SJSA1 (cell line): ENCODE measurements around the gene PRICKLE4. TPM values are rescaled to one million over a fixed set of nuclear protein-coding genes. Genes with fewer than 3 reads are reported as not detected.

Experiments
- DNase-seq, 2 experiments: peaks; one replicate each; pipeline ENCODE4 v3.0.0-alpha.2; 2015 to 2020; ENCODE audit warnings: low spot score in 2 of 2, low read depth in 1 of 2
- H3K27ac ChIP-seq: fragments of 250-450 bp; sonication (Bioruptor Pico); 2 replicates; pipeline ENCODE4 v1.5.1; 2020; ENCODE audit warnings: mild to moderate bottlenecking, moderate library complexity
- H3K27me3 ChIP-seq: fragments of 250-450 bp; sonication (Bioruptor Pico); replicated peaks from 2 replicates; pipeline ENCODE4 v1.5.1; 2020; ENCODE audit warnings: mild to moderate bottlenecking, moderate library complexity
- H3K36me3 ChIP-seq: fragments of 250-450 bp; sonication (Bioruptor Pico); 2 replicates; pipeline ENCODE4 v1.5.1; 2020; ENCODE audit warnings: mild to moderate bottlenecking
- H3K4me1 ChIP-seq: fragments of 250-450 bp; sonication (Bioruptor Pico); replicated peaks from 2 replicates; pipeline ENCODE4 v1.6.1; 2021; ENCODE audit warnings: mild to moderate bottlenecking
- H3K4me3 ChIP-seq: fragments of 250-450 bp; sonication (Bioruptor Pico); 2 replicates; pipeline ENCODE4 v1.5.1; 2020; ENCODE audit warnings: mild to moderate bottlenecking
- H3K9me3 ChIP-seq: fragments of 250-450 bp; sonication (Bioruptor Pico); replicated peaks from 2 replicates; pipeline ENCODE4 v1.5.1; 2020; ENCODE audit warnings: mild to moderate bottlenecking
- total RNA-seq: library from RNA; depleted of rRNA; stranded (reverse); fragments of >200 nt; shearing (Covaris generic); gene quantifications from 2 replicates; pipeline ENCODE4 v1.2.3, GENCODE V29; 2014

Gene PRICKLE4
- total RNA-seq, 1 experiment from 2014 or later = not detected

- Histone ChIP-seq H3K4me1 (peaks cover 4% of the 10 kb centered on the region; the same call in 1 of the 2 replicates), H3K9me3 (no peaks in the 10 kb centered on the region), H3K36me3 (no peaks in the 10 kb centered on the region), H3K27ac (no peak overlapping the region), H3K4me3 (no peak overlapping the region), H3K27me3 (no peaks in the 10 kb centered on the region)
- no peak for DNase-seq
Measured at GRCh38 chr6:41739041-41739440, 41.5 kb upstream of the PRICKLE4 start.

DNA sequence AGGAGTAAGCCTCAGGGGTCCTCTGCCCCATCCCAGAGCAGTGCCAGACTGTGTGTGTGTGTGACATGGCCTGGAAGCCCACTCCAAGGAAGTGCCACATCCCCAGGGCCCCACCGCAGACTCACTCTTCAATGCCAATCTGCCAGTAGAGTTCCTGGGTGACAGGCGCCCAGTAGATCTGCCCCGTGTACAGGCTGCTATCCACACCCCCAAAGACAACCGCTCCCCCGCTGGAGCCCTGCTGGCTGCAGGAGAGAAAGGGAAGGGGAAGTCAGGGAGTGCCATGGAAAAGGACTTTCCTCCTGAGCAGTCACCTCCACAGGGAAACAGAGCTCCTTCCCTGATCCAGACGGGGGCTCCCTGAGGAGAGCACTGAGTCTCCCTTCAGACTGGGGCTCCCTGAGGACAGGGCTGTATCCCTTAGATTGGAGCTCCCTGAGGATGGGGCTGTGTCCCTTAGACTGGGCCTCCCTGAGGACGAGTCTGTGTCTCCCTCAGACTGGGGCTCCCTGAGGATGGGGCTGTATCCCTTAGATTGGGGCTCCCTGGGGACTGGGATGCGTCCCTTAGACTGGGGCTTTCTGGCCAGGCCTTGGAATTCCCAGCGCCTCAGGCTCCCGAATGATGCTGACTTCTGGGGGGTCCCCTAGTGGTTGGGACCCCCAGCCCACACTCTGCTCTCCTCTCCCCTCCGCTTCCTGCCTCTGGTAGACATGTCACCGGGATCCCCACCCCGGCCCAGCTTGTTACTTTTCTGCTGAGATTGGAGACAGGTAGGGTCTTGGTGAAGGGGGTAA lies 40.0 kb upstream of the PRICKLE4 start:
- Histone ChIP-seq H3K36me3 (no peaks in the 10 kb centered on the region), H3K27ac (no peak overlapping the region), H3K4me1 (0 out of 2 replicates have a peak, but pooled peaks cover 3% of the 10 kb centered on the region), H3K27me3 (no peaks in the 10 kb centered on the region), H3K4me3 (no peak overlapping the region), H3K9me3 (no peaks in the 10 kb centered on the region)
- no peak for DNase-seq

GRCh38 chr6:41741625-41742490 lies 38.7 kb upstream of the PRICKLE4 start:
- H3K27me3 ChIP-seq = no peaks in the 10 kb centered on the region
- H3K36me3 ChIP-seq = no peaks in the 10 kb centered on the region
- H3K27ac ChIP-seq = no peak overlapping the region
- no peak overlapping the region for H3K4me3 ChIP-seq
- H3K4me1 ChIP-seq = no peaks in the 10 kb centered on the region
- DNase-seq = no peak
- no peaks in the 10 kb centered on the region for H3K9me3 ChIP-seq

DNA sequence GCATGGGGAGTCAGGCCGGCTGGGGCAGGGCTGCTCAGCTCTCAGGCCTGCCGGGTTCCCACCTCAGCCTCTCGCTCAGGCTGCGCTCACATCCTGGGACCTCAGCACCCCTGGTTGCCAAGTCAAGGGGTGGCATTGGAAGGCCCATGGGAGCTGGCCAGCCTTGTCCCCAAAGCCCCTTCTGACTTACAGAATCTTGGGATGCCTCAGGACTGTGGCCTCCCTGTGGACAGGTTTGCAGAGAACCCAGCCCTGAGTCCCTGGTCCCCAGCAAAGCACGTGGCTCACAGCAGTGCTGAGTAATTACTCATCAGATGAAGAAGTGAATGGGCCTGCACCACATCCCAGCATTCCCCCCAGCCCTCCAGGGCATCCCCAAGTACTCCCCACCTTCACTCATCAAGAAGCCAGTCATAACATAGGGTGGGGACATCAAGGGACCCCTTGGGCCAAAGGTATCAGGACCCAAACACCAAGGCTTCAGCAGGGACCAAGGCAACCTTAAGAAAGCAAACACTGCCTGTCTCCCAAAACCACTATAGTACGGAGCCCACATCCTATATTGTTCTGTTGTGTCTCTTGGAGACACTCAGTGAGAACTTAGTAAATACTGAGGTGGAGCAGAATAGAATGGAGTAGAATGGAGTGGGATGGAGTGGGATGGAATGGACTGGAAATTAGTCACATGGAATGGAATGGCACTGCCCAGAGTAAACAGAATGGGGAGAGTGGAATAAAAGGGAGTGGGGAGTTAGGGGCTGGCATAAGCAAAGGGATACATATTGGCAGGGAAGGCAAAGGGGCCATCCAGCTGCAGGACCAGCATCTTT lies 37.0 kb upstream of the PRICKLE4 start:
- Histone ChIP-seq H3K4me3 (no peak overlapping the region), H3K36me3 (no peaks in the 10 kb centered on the region), H3K4me1 (no peaks in the 10 kb centered on the region), H3K27me3 (no peaks in the 10 kb centered on the region), H3K27ac (no peak overlapping the region), H3K9me3 (no peaks in the 10 kb centered on the region)
- no peak for DNase-seq

- H3K9me3 ChIP-seq = no peaks in the 10 kb centered on the region
- DNase-seq = no peak
- no peak overlapping the region for H3K4me3 ChIP-seq
- H3K27me3 ChIP-seq = no peaks in the 10 kb centered on the region
- H3K27ac ChIP-seq = no peak overlapping the region
- H3K36me3 ChIP-seq = no peaks in the 10 kb centered on the region
- H3K4me1 ChIP-seq = no peaks in the 10 kb centered on the region
Measured at GRCh38 chr6:41744236-41744787, 36.3 kb upstream of the PRICKLE4 start.

DNA sequence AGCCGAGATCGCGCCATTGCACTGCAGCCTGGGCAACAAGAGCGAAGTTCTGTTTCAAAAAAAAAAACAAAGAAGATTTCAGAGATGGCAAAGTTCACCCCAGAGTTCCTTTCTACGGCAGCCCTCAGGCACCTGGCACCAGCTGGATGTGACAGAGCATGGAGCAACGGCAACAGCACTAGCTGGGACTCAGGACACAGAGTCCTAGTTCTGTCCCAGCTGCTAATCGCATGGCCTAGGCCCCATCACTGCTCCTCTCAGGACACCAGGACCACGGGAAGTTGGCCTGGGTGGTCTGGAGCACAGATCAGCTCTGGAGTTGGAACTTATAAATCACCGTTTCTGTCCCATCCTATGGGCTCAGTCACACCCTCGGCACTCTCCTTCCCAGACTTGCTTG lies 34.5 kb upstream of the PRICKLE4 start:
- no peak overlapping the region for H3K4me3 ChIP-seq

DNA sequence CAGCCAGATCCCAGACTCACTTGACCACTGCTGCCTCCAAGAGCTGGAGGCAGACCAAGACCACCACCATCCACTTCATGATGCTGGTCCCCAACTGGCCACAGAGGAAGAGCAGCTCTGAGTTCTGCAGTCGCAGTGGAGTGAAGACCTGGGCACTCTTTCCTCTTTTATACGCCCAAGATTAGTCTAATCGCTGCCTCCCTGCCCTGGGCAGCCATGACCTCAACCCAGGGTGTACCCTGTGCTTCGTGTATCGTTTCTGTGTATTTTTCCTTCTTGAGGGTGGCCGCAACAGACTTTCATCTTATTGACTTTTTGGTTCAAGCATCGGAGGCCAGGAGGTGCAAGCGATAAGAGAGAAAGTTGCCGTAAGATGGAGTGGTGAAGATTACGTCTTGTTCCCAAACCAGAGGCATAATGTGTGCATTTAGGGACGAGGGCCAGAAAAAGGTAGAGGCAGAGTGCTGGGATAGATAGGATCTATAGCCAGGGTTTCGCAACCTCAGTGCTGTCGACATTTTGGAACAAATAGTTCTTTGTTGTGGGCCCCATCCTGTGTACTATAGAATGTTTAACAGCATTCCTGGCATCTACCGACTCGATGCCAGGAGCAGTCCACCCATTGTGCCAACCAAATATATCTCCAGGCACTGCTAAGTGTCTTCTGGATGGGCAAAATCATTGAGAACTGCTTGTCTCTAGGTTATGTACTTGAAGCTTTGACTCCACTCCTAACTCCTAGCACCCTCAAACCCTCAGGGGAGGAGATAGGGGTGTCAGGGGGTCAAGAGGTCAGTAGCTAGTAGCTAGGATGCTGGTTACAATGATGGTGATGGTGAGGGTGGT lies 33.1 kb upstream of the PRICKLE4 start, which contains the start of gene PGC:
Gene PGC, minus strand, starts transcription at position 142 of the 846 bp plus-strand sequence. Its CDS starts 63 bp downstream, at position 79.
- Histone ChIP-seq H3K4me1 (no peaks in the 10 kb centered on the region), H3K27ac (no peak within 1 kb of the TSS), H3K4me3 (no peak within 1 kb of the TSS), H3K9me3 (no peaks in the 10 kb centered on the region), H3K27me3 (no peaks in the 10 kb centered on the region), H3K36me3 (no peaks in the 10 kb centered on the region)
- no peak for DNase-seq

More for the DNA sequence above, 34.5 kb upstream of the PRICKLE4 start:
- Histone ChIP-seq H3K36me3 (no peaks in the 10 kb centered on the region), H3K27ac (no peak overlapping the region), H3K27me3 (no peaks in the 10 kb centered on the region), H3K4me1 (no peaks in the 10 kb centered on the region), H3K9me3 (no peaks in the 10 kb centered on the region)
- DNase-seq = no peak

DNA sequence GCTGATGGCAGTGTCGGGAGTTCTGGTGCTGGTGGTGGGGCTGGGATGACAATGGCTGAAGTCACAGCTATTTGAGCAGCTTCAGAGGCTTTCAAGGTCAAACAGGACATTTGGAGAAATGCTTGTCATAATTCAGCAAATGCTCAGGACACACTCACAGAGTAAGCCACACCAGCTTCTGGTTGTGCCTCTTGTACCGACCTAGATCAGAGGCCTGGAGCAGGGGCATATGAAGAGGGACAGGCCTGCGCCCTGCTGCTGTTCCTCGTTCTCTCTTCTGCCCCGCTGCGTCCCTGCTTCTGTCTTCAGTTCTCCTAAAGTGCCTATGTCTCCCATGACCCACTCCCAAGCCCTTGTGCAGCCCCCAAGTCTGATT lies 32.5 kb upstream of the PRICKLE4 start:
- no peaks in the 10 kb centered on the region for H3K4me1 ChIP-seq
- DNase-seq = no peak
- H3K9me3 ChIP-seq = no peaks in the 10 kb centered on the region
- no peak overlapping the region for H3K4me3 ChIP-seq
- H3K27me3 ChIP-seq = no peaks in the 10 kb centered on the region
- H3K27ac ChIP-seq = no peak overlapping the region
- H3K36me3 ChIP-seq = no peaks in the 10 kb centered on the region

GRCh38 chr6:41748542-41748941 lies 32.0 kb upstream of the PRICKLE4 start:
- H3K9me3 ChIP-seq = no peaks in the 10 kb centered on the region
- H3K36me3 ChIP-seq = no peaks in the 10 kb centered on the region
- H3K4me1 ChIP-seq = no peaks in the 10 kb centered on the region
- H3K27me3 ChIP-seq = no peaks in the 10 kb centered on the region
- H3K27ac ChIP-seq = no peak overlapping the region
- no peak overlapping the region for H3K4me3 ChIP-seq
- DNase-seq = no peak

DNA sequence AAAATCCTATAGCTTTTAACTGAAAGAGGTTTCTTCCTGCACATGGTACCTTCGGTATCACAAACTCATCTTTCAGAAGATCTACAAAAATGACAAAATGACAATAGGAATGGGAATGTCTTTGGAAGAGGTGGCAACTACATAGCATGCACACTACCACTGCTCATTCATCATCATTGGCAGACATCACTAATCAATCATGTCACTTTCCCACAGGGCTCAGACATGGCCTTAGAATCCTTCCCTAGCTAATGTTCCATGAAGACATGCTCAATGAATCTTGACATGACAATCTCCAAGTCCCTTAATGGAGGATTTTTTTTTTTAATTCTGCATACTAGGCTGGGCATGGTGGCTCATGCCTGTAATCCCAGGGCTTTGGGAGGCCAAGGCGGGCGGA lies 30.2 kb upstream of the PRICKLE4 start:
- Histone ChIP-seq H3K4me1 (no peaks in the 10 kb centered on the region), H3K36me3 (no peaks in the 10 kb centered on the region), H3K4me3 (no peak overlapping the region), H3K9me3 (no peaks in the 10 kb centered on the region), H3K27ac (no peak overlapping the region), H3K27me3 (0 out of 2 replicates have a peak, but pooled peaks cover 4% of the 10 kb centered on the region)
- DNase-seq = no peak

- no peak for DNase-seq
- H3K27me3 ChIP-seq = 0 out of 2 replicates have a peak, but pooled peaks cover 4% of the 10 kb centered on the region
- H3K4me3 ChIP-seq = no peak overlapping the region
- H3K36me3 ChIP-seq = no peaks in the 10 kb centered on the region
- H3K27ac ChIP-seq = no peak overlapping the region
- H3K9me3 ChIP-seq = no peaks in the 10 kb centered on the region
- no peaks in the 10 kb centered on the region for H3K4me1 ChIP-seq
Measured at GRCh38 chr6:41755895-41756294, 24.7 kb upstream of the PRICKLE4 start.

DNA sequence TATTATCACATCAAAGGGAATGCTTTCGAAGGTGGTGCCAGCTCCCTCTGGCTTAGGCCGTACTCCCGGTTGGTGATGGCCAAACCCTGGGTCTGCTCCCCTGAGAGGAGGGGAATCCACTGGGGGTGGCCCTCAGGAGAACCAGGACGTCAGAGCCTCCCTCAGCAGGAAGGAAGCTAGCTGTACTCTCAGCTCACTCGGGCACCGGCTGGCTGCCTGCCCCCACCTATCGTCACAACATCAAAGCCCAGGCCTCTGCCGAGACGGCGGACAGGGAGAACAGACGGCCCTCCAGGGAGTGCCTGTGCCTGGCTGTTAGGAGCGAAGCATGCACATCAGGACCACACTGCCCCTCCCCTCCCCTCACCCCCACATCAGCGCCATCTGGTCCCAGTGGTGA lies 24.2 kb upstream of the PRICKLE4 start:
- no peaks in the 10 kb centered on the region for H3K9me3 ChIP-seq
- H3K27me3 ChIP-seq = 0 out of 2 replicates have a peak, but pooled peaks cover 4% of the 10 kb centered on the region
- H3K4me1 ChIP-seq = no peaks in the 10 kb centered on the region
- H3K27ac ChIP-seq = no peak overlapping the region
- no peak for DNase-seq
- H3K4me3 ChIP-seq = no peak overlapping the region
- H3K36me3 ChIP-seq = no peaks in the 10 kb centered on the region
